ENCODE measurements around the gene CDC42EP4.

CDC42EP4 gene

GRCh38 chr17:73291260-73291801 is 20.5 kb downstream of the CDC42EP4 start:
- in situ Hi-C loops (cut with MboI; ENCODE audit: low pct_unique_long_range_greater_than_20kb, low sequenced_read_pairs, unreplicated experiment) = no loop called here
- DNase-seq (ENCODE audit: low spot score) = peak; percentile 52
- TF ChIP-seq CTCF (IDR thresholded peaks at IDR 0.05; ENCODE audit: extremely low read depth, insufficient read depth, missing control alignments) = no peak

GRCh38 chr17:73290399-73291259 is 21.2 kb downstream of the CDC42EP4 start:
- no peak for DNase-seq (ENCODE audit: low spot score)
- TF ChIP-seq CTCF (IDR thresholded peaks at IDR 0.05; ENCODE audit: extremely low read depth, insufficient read depth, missing control alignments) = no peak
- in situ Hi-C loops (cut with MboI; ENCODE audit: low pct_unique_long_range_greater_than_20kb, low sequenced_read_pairs, unreplicated experiment) = no loop called here

DNA sequence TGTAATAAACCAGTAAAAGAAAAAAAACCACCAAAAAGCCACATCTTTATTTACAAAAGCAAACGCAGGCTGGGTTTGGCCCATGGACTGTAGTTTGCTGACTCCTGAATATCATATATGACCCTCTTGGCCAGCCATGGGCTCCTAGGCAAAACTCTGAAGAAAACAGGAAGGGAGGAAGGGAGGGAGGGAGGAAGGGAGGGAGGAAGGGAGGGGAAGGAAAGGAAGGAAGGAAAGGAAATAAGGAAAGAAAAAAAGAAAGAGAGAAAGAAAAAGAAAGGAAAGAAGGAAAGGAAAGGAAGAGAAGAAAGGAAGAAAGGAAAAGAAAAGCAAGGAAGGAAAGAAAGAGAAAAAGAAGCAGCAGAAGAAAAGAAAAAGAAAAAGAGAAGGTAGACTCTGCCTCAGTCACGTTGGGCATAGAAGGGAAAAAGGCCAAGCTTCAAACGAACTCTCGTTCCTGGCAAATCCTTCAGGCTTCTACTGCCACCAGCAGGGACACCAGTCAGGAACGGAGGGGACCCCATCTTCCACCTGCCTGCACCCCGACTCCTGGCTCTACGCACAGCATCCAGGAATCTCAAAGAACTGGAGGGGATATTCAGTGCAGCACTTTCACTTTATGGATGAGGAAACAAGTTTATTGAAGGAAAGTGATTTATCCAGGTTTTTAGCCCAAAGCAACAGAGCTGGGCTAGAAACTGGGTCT is 22.1 kb downstream of the CDC42EP4 start:
- no peak for TF ChIP-seq CTCF (IDR thresholded peaks at IDR 0.05; ENCODE audit: extremely low read depth, insufficient read depth, missing control alignments)
- DNase-seq (ENCODE audit: low spot score) = no peak

DNA sequence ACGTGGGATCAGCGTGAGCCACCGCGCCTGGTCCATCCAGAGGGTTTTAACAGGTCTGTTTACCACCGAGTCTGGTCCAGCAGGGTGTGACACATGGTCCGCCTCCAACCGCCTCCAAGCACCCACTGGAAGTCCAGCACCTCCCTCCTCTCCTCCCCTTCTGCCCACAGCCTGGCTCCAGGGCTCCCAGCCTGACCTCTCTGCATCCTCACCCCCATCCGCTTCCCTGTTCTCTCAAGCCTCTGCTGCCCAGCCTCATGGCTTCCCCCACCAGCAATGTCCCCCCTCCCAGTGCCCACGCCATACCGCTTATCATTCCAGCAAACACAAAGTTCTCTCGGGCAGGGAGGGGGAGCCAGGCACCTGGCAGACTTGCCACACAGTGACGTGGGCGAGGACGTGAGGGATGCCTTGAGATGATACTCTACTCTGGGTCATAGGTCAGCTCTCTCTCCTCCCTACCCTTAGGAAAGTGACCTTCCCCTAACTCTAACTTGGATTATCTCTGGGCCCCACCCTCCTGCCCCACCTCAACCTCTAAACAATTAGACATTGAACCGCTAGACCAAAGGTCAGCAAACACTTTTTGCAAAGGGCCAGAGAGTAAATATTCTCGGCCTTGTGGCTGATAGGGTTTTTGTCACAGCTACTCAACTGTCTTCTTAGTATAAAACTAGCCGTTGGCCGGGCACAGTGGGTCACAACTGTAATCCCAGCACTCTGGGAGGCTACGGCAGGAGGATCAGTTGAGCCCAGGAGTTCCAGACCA is 23.1 kb downstream of the CDC42EP4 start:
- in situ Hi-C loops (cut with MboI; ENCODE audit: low pct_unique_long_range_greater_than_20kb, low sequenced_read_pairs, unreplicated experiment) = no loop called here
- no peak for TF ChIP-seq CTCF (IDR thresholded peaks at IDR 0.05; ENCODE audit: extremely low read depth, insufficient read depth, missing control alignments)
- DNase-seq (ENCODE audit: low spot score) = no peak

More for the DNA sequence above, 22.1 kb downstream of the CDC42EP4 start:
- in situ Hi-C loops (cut with MboI; ENCODE audit: low pct_unique_long_range_greater_than_20kb, low sequenced_read_pairs, unreplicated experiment) = no loop called here

DNA sequence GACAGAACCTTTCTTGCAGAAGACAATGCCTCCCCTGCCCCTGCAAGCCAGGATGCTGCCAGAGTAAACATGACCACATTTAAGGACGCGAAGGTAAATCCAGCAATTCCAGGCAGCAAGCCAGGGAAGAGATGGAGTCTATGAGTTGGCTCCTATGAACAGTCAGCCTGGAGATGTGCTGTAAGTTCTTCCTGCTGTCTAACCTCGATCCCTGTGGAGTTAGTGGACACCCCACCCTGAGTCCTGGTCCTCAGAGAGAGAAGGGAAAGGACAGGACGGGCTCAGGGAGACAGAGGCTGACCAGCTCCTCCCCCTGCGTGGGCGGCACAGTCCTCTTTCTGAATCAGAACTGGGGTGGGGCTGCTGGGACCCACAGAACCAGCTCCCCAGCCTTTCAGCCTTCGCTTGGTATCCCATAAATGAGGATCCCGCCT is 24.9 kb downstream of the CDC42EP4 start:
- DNase-seq (ENCODE audit: low spot score) = no peak
- in situ Hi-C loops (cut with MboI; ENCODE audit: low pct_unique_long_range_greater_than_20kb, low sequenced_read_pairs, unreplicated experiment) = no loop called here
- TF ChIP-seq CTCF (IDR thresholded peaks at IDR 0.05; ENCODE audit: extremely low read depth, insufficient read depth, missing control alignments) = no peak
